ENCODE data around the gene VAC14.

- no peak for TF ChIP-seq CTCF (IDR thresholded peaks at IDR 0.05; ENCODE audit: poor library complexity, severe bottlenecking)
- no peak for TF ChIP-seq EZH2 (IDR thresholded peaks at IDR 0.05; ENCODE audit: borderline replicate concordance, insufficient read depth, low read length, poor library complexity, severe bottlenecking)
- no peak for TF ChIP-seq EP300 (conservative IDR thresholded peaks at IDR 0.05; ENCODE audit: poor library complexity, severe bottlenecking)
- TF ChIP-seq POLR2AphosphoS5 (IDR thresholded peaks at IDR 0.05) = no peak
- TF ChIP-seq TAF1 (IDR thresholded peaks at IDR 0.05; ENCODE audit: low read depth) = no peak
These were observed 119.3 kb downstream of the VAC14 start for GRCh38 chr16:70681382-70682238.
